ENCODE results near the gene GLRX. TPM values are rescaled to one million over a fixed set of nuclear protein-coding genes. Genes with fewer than 3 reads are reported as not detected.
"Not testable (repeated sequence)": the region's sequence is repeated elsewhere in the genome, so short reads cannot be mapped to it uniquely, and the experiment has no call there.

The GLRX gene
- polyA plus RNA-seq, 3 donors = 386 to 603 (median 555) TPM

- peak overlapping the region in 1 of 7 donors; percentile 45 for H3K27ac Mint-ChIP-seq
- Histone ChIP-seq H2AFZ (ENCODE audit: insufficient read depth, low read depth, low read length, poor library complexity, severe bottlenecking) (no peak overlapping the region), H3K79me2 (ENCODE audit: insufficient read depth, low read length) (no peaks in the 10 kb centered on the region), H3K4me1 (ENCODE audit: control insufficient read depth in 1 of 2, insufficient read depth in 2 of 2, low read length in 2 of 2) (no peaks in the 10 kb centered on the region), H3K36me3 (replicated peaks in 1 of 2; ENCODE audit: control insufficient read depth in 1 of 2, insufficient read depth in 2 of 2, low read length in 2 of 2) (no peaks in the 10 kb centered on the region), H3K4me2 (replicated peaks; ENCODE audit: extremely low read depth, low read length, poor library complexity, severe bottlenecking) (no peak overlapping the region), H3K27me3 (ENCODE audit: control insufficient read depth in 2 of 2, insufficient read depth in 2 of 2, low read length in 2 of 2) (no peaks in the 10 kb centered on the region), H3K9ac (ENCODE audit: insufficient read depth, low read length, poor library complexity, severe bottlenecking) (no peak overlapping the region), H4K20me1 (ENCODE audit: insufficient read depth, low read length) (no peaks in the 10 kb centered on the region), H3K9me3 (replicated peaks in 1 of 2; ENCODE audit: control insufficient read depth in 1 of 2, insufficient read depth in 1 of 2, low read length in 2 of 2) (no peaks in the 10 kb centered on the region), H3K27ac (ENCODE audit: low read depth in 1 of 2, low read length in 2 of 2) (no peak overlapping the region), H3K4me3 (replicated peaks in 1 of 3; ENCODE audit: low read depth in 2 of 3, low read length in 3 of 3) (no peak overlapping the region)
- peaks cover 0 to 8% (median 2%) of the 10 kb centered on the region in 7 donors for H3K9me3 Mint-ChIP-seq
- TF ChIP-seq, protein P1, sequence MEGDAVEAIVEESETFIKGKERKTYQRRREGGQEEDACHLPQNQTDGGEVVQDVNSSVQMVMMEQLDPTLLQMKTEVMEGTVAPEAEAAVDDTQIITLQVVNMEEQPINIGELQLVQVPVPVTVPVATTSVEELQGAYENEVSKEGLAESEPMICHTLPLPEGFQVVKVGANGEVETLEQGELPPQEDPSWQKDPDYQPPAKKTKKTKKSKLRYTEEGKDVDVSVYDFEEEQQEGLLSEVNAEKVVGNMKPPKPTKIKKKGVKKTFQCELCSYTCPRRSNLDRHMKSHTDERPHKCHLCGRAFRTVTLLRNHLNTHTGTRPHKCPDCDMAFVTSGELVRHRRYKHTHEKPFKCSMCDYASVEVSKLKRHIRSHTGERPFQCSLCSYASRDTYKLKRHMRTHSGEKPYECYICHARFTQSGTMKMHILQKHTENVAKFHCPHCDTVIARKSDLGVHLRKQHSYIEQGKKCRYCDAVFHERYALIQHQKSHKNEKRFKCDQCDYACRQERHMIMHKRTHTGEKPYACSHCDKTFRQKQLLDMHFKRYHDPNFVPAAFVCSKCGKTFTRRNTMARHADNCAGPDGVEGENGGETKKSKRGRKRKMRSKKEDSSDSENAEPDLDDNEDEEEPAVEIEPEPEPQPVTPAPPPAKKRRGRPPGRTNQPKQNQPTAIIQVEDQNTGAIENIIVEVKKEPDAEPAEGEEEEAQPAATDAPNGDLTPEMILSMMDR (IDR thresholded peaks at IDR 0.05) = no peak
- intact Hi-C loops (cut with micrococcal nuclease) = loop anchor here in 1 of 2 donors (10.0 kb wide), 1 partner anchor 292 kb away; no protein-coding TSS in a partner anchor
- H3K4me1 Mint-ChIP-seq = peaks cover 6% of the 10 kb centered on the region
- WGBS (ENCODE audit: insufficient coverage) = 90% methylated on average over 3 of the region's 5 CpGs
- no peak for DNase-seq
- H3K4me3 Mint-ChIP-seq = no peak overlapping the region
- no peaks in the 10 kb centered on the region for H3K36me3 Mint-ChIP-seq
- H3K27me3 Mint-ChIP-seq (ENCODE audit: low read depth in 3 of 3) = peaks cover 0 to 2% (median 1%) of the 10 kb centered on the region in 3 donors
Observed at GRCh38 chr5:95852567-95852966, 30.0 kb upstream of the GLRX start.

DNA sequence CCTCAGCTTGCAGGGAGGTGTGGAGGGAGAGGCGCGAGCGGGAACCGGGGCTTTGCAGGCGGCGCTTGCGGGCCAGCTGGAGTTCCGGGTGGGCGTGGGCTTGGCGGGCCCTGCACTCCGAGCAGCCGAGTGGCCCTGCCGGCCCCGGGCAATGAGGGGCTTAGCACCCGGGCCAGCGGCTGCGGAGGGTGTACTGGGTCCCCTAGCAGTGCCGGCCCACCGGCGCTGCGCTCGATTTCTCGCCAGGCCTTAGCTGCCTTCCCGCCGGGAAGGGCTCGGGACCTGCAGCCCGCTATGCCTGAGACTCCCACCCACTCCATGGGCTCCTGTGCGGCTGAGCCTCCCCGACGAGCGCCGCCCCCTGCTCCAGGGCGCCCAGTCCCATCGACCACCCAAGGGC lies 28.6 kb upstream of the GLRX start:
- H3K4me2 ChIP-seq (replicated peaks; ENCODE audit: extremely low read depth, low read length, poor library complexity, severe bottlenecking); H4K20me1 ChIP-seq (ENCODE audit: insufficient read depth, low read length); H3K36me3 Mint-ChIP-seq; H3K27ac Mint-ChIP-seq; H3K27ac ChIP-seq (ENCODE audit: low read depth in 1 of 2, low read length in 2 of 2); H3K27me3 Mint-ChIP-seq (ENCODE audit: low read depth in 3 of 3); H3K9ac ChIP-seq (ENCODE audit: insufficient read depth, low read length, poor library complexity, severe bottlenecking); H3K27me3 ChIP-seq (ENCODE audit: control insufficient read depth in 2 of 2, insufficient read depth in 2 of 2, low read length in 2 of 2); H3K36me3 ChIP-seq (replicated peaks in 1 of 2; ENCODE audit: control insufficient read depth in 1 of 2, insufficient read depth in 2 of 2, low read length in 2 of 2); H3K79me2 ChIP-seq (ENCODE audit: insufficient read depth, low read length); H3K9me3 ChIP-seq (replicated peaks in 1 of 2; ENCODE audit: control insufficient read depth in 1 of 2, insufficient read depth in 1 of 2, low read length in 2 of 2); H3K4me3 ChIP-seq (replicated peaks in 1 of 3; ENCODE audit: low read depth in 2 of 3, low read length in 3 of 3); H3K4me1 ChIP-seq (ENCODE audit: control insufficient read depth in 1 of 2, insufficient read depth in 2 of 2, low read length in 2 of 2); DNase-seq; H3K9me3 Mint-ChIP-seq; H3K4me3 Mint-ChIP-seq; H2AFZ ChIP-seq (ENCODE audit: insufficient read depth, low read depth, low read length, poor library complexity, severe bottlenecking); H3K4me1 Mint-ChIP-seq: not testable (repeated sequence)
- intact Hi-C loops (cut with micrococcal nuclease) = loop anchor here in 1 of 2 donors (10.0 kb wide), 1 partner anchor 294 kb away; no protein-coding TSS in a partner anchor
- 97% methylated on average over 18 of the region's 34 CpGs for WGBS (ENCODE audit: insufficient coverage)

Data from CD14-positive monocyte (primary cell).